ENCODE results near the gene SLC35E3.

Gene SLC35E3

GRCh38 chr12:68771223-68771925 is 25.4 kb downstream of the SLC35E3 start:
- no peak for DNase-seq

DNA sequence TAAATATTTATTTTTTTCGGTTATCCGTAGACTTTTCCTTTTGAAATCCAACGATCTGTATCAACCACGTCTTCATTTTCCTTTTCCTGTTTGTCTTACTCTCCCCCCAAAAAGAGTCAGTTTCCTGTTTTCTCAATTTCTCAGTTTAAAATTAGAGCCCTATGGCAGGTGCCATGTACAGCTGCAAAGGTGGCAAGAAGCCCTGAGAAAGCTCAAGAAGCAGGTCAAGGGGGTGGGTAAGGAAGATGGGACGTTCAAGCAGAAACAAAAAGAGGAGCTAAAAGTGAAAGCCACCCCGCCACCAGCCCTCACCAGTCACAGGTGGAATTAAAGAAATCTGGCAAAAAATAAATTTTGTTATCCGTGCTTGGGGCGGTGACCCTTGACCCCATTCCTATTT is 26.7 kb downstream of the SLC35E3 start:
- DNase-seq: no peak

- DNase-seq: no peak
These were observed 27.6 kb downstream of the SLC35E3 start for GRCh38 chr12:68773582-68773981.

DNA sequence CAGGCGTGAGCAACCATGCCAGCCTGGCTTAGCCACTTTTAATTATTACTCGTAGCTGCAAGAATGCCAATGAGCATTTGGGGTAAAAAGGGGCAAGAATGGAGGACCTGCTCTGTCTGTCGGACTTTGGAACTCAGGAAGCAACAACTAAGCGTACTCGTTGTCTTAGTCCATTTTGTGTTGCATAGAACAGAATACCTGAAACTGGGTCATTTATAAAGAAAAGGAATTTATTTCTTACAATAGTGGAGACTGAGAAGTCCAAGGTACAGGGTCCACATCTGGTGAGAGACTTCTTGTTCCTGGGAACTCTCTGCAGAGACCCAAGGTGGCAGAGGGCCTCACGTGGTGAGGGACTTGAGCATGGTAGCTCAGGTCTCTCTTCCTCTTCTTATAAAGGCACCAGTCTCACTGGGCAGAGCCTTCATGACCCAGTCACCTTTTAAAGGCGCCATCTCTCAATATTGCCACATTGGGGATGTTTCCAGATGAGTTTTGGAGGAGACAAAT is 29.2 kb downstream of the SLC35E3 start:
- no peak for DNase-seq

GRCh38 chr12:68776976-68777610 is 31.1 kb downstream of the SLC35E3 start:
- DNase-seq: no peak

DNA sequence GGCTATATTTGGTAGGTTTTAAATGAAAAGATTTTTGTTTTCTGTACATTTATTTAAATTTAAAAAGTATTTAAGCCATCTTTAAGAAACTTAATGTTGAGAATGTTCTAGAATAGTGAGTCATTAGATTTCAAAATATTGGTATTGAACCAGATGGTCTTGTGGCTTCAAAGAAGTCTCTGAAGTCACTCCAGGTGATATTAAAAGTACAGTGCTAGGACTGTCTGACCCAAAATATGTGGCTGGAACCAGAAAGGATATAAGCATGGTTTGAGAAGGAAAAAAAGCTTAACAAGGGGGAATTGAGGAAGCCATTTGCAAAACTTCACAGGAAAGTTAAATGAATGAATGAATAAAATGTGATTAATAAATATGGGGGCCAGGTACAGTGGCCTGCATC is 33.3 kb downstream of the SLC35E3 start:
- DNase-seq: no peak

DNA sequence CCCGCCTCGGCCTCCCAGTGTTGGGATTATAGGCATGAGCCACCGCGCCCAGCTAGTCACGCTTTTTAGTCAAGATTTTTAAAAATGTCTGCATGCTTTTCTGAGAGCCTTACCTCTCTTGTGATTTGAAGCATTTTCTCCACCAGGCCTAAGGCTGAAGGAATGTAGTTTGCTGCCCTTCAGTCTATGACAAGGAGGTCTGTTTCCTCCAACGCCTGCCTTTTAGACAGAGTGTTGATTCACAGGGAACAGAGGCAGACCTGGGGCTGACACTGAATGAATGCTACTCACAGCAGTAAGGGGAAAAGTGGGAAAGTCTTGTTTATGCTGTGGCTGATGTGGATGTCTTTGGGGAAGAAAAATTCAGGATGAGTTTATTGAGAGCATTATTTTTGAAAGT is 34.8 kb downstream of the SLC35E3 start:
- no peak for DNase-seq

- DNase-seq: no peak
These were observed 35.8 kb downstream of the SLC35E3 start for GRCh38 chr12:68781728-68782127.

- no peak for DNase-seq
These were observed 38.0 kb downstream of the SLC35E3 start for GRCh38 chr12:68784015-68784414.

- DNase-seq: no peak
These were observed 39.4 kb downstream of the SLC35E3 start for GRCh38 chr12:68785358-68785757.

- no peak for DNase-seq
These were observed 39.8 kb downstream of the SLC35E3 start for GRCh38 chr12:68785823-68786222.

- DNase-seq: no peak
These were observed 41.0 kb downstream of the SLC35E3 start for GRCh38 chr12:68786929-68787328.

GRCh38 chr12:68788554-68789143 is 42.7 kb downstream of the SLC35E3 start:
- no peak for DNase-seq

DNA sequence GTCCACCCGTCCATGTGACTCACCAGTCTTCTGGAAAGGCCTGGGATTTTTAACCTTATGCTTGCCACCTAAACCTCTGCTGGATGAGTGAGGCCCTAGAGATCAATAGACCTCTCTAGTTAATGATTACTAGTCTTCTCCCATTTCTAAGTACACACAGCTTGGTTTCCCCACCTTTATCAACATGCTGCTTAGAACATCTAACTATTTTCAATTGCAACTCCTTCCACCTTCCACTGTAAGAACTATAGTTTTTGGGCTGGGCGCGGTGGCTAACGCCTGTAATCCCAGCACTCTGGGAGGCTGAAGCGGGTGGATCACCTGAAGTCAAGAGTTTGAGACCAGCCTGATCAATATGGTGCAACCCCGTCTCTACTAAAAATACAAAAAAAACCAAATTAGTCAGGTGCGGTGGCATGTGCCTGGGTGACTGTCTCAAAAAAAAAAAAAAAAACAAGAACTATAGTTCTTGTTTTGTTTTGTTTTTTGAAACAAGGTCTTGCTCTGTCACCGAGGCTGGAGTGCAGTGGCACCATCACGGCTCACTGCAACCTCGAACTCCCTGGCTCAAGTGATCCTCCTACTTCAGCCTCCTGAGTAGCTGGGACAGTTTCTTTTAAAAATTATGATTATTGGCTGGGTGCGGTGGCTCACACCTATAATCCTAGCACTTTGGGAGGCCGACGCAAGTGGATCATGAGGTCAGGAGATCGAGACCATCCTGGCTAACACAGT is 43.3 kb downstream of the SLC35E3 start:
- DNase-seq: no peak

- DNase-seq: no peak
These were observed 44.3 kb downstream of the SLC35E3 start for GRCh38 chr12:68790081-68790951.

- DNase-seq: no peak
These were observed 44.9 kb downstream of the SLC35E3 start for GRCh38 chr12:68790952-68791234.

- no peak for DNase-seq
These were observed 46.0 kb downstream of the SLC35E3 start for GRCh38 chr12:68791897-68792481.

DNA sequence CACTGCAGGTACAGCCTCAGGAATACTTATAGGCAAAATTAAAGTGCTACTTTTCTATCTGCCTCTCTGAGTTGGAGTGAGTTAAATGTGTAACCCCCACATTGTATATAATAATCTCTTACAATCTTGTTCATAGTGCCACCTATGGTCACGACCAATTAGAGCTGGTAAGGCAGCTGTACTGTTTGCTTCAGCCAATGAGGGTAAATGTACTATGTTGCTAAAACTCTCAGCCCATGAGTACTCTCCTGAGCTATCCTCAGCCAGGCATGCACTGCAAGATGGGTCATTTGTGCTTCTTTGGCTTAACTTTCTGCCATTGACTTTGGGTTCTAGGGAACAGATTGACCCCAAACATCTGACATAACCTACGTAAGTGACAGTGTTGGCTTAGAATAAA is 47.0 kb downstream of the SLC35E3 start:
- DNase-seq: no peak

- DNase-seq: no peak
These were observed 47.5 kb downstream of the SLC35E3 start for GRCh38 chr12:68793436-68793835.

- DNase-seq: no peak
These were observed 48.1 kb downstream of the SLC35E3 start for GRCh38 chr12:68793975-68794652.

DNA sequence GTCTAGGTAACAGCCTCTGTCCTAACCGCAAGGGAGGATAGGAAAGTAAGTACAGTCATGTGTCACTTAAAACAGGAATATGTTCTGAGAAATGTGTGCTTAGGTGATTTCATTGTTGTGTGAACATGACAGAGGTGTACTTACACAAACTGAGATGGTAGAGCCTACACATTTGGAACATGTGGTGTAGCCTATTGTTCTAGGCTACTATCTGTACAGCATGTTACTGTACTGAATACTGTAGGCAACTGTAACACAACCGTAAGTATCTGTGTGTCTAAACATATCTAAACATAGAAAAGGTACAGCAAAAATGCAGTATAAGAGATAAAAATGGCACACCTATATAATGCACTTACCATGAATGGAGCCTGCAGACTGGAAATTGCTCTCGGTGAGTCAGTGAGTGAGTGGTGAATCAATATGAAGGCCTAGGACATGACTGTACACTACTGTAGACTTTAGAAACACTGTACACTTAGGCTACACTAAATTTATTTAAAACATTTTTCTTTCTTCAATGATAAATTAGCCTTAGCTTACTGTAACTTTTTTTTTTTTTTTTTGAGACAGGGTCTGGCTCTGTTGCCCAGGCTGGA is 48.8 kb downstream of the SLC35E3 start:
- DNase-seq: no peak

Measured in NCI-H1436 treated with DMSO at 0.1 percent for 48 hours (cell line).